Fibroblast of lung (primary cell): ENCODE measurements around the gene TEDC1.

Experiments
- EZH2 ChIP-seq: IDR thresholded peaks from 2 replicates; pipeline ENCODE4 v1.5.1; 2012; ENCODE audit warnings: low read length, control low read depth, mild to moderate bottlenecking; ENCODE audit errors: missing control alignments
- TF ChIP-seq, protein P1 (sequence below), 2 donors: IDR thresholded peaks in 1 of 2; conservative IDR thresholded peaks in 1 of 2; 1 replicate in 1 of 2; 2 replicates in 1 of 2; pipeline ENCODE4 v1.5.1; 2011 to 2012; ENCODE audit warnings: low read length in 2 of 2, control low read depth in 1 of 2, inconsistent platforms in 1 of 2, low read depth in 1 of 2, mild to moderate bottlenecking in 1 of 2

DNA sequence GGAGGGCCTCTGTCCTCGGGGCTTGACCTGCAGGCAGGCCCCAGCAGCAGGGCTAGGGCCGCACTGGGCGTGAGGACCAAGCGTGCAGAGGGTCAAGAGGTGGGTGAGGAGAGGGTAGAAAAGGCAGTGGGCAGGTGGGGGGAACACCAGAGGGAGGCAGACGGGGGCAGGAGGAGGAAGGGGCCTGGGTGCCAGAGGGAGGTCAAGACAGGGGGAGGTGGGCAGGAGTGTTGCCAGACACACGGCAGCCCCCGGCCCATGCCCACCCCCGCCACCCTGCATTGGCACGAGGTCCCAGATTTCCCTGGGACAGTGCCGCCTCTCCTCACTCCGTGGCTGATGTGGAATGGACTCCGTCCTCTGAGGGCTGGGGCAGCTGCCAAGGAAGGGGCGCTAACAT lies 43.5 kb downstream of the TEDC1 start:
- TF ChIP-seq, protein P1, sequence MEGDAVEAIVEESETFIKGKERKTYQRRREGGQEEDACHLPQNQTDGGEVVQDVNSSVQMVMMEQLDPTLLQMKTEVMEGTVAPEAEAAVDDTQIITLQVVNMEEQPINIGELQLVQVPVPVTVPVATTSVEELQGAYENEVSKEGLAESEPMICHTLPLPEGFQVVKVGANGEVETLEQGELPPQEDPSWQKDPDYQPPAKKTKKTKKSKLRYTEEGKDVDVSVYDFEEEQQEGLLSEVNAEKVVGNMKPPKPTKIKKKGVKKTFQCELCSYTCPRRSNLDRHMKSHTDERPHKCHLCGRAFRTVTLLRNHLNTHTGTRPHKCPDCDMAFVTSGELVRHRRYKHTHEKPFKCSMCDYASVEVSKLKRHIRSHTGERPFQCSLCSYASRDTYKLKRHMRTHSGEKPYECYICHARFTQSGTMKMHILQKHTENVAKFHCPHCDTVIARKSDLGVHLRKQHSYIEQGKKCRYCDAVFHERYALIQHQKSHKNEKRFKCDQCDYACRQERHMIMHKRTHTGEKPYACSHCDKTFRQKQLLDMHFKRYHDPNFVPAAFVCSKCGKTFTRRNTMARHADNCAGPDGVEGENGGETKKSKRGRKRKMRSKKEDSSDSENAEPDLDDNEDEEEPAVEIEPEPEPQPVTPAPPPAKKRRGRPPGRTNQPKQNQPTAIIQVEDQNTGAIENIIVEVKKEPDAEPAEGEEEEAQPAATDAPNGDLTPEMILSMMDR (conservative IDR thresholded peaks at IDR 0.05 in 1 of 2, IDR thresholded peaks at IDR 0.05 in 1 of 2; ENCODE audit: low read depth in 1 of 2, low read length in 2 of 2) = no peak
- no peak for TF ChIP-seq EZH2
